Neural cell (in vitro differentiated cells): Measurements from ENCODE around the gene OSBPL9. TPM values are rescaled to one million over a fixed set of nuclear protein-coding genes. Genes with fewer than 3 reads are reported as not detected.

Source experiments
- H2AFZ ChIP-seq: fragments of 200-600, 300-800 bp; sonication (generic), shearing (Covaris generic); 2 replicates; pipeline ENCODE4 v1.6.0; 2014; ENCODE audit warnings: low read depth, mild to moderate bottlenecking, antibody characterized with exemption, low read length, moderate library complexity
- H3F3A ChIP-seq: fragments of 200-600 bp; shearing (Covaris generic); 2 replicates; pipeline ENCODE4 v1.6.1; 2016; ENCODE audit warnings: mild to moderate bottlenecking, moderate library complexity, mixed read lengths, antibody characterized with exemption, low read length; ENCODE audit not compliant: insufficient read depth, poor library complexity, severe bottlenecking
- H3K27ac ChIP-seq: fragments of 200-600, 300-800 bp; sonication (generic), shearing (Covaris generic); 2 replicates; pipeline ENCODE4 v1.5.1; 2014; ENCODE audit warnings: mild to moderate bottlenecking, low read length, moderate library complexity
- H3K27me3 ChIP-seq: fragments of 300-800, 200-600 bp; sonication (generic), shearing (Covaris generic); 2 replicates; pipeline ENCODE4 v1.6.0; 2014; ENCODE audit warnings: mild to moderate bottlenecking, low read depth, low read length, moderate library complexity; ENCODE audit not compliant: insufficient read depth
- H3K36me3 ChIP-seq: fragments of 300-800, 200-600 bp; sonication (generic), shearing (Covaris generic); 2 replicates; pipeline ENCODE4 v1.5.1; 2014; ENCODE audit warnings: mild to moderate bottlenecking, antibody characterized with exemption, low read length, moderate library complexity; ENCODE audit not compliant: insufficient read depth
- H3K4me2 ChIP-seq: fragments of 300-800, 200-600 bp; sonication (generic), shearing (Covaris generic); 2 replicates; pipeline ENCODE4 v1.6.0; 2014; ENCODE audit warnings: mild to moderate bottlenecking, low read length
- H3K4me3 ChIP-seq: fragments of 300-800, 200-600 bp; sonication (generic), shearing (Covaris generic); 2 replicates; pipeline ENCODE4 v1.5.1; 2014; ENCODE audit warnings: mild to moderate bottlenecking, low read length, moderate library complexity
- H3K79me2 ChIP-seq: fragments of 200-600 bp; shearing (Covaris generic); replicated peaks from 2 replicates; pipeline ENCODE4 v1.6.0; 2014; ENCODE audit warnings: mild to moderate bottlenecking, low read length, moderate library complexity; ENCODE audit not compliant: insufficient read depth
- H3K9ac ChIP-seq: fragments of 300-800, 200-600 bp; sonication (generic), shearing (Covaris generic); 2 replicates; pipeline ENCODE4 v1.6.1; 2016; ENCODE audit warnings: mild to moderate bottlenecking, low read length, mixed read lengths
- H3K9me2 ChIP-seq: fragments of 200-600 bp; shearing (Covaris generic); 2 replicates; pipeline ENCODE4 v1.6.1; 2016; ENCODE audit warnings: mild to moderate bottlenecking, low read length, mixed read lengths; ENCODE audit not compliant: insufficient read depth
- H3K9me3 ChIP-seq: fragments of 200-600, 300-800 bp; sonication (generic), shearing (Covaris generic); 2 replicates; pipeline ENCODE4 v1.6.1; 2016; ENCODE audit warnings: mild to moderate bottlenecking, mixed run types, low read length, moderate library complexity, mixed read lengths
- H4K20me1 ChIP-seq: fragments of 200-600 bp; shearing (Covaris generic); 2 replicates; pipeline ENCODE4 v1.6.1; 2016; ENCODE audit warnings: mild to moderate bottlenecking, mixed run types; ENCODE audit not compliant: insufficient read depth
- EP300 ChIP-seq: fragments of 450-650 bp; conservative IDR thresholded peaks from 2 replicates; pipeline ENCODE4 v1.6.1; 2014; ENCODE audit warnings: antibody characterized with exemption, mild to moderate bottlenecking, moderate library complexity; ENCODE audit not compliant: poor library complexity, severe bottlenecking
- EZH2 ChIP-seq: fragments of 200-600, 300-800 bp; shearing (Covaris generic), sonication (generic); IDR thresholded peaks from 2 replicates; pipeline ENCODE4 v1.6.1; 2014; ENCODE audit warnings: antibody characterized with exemption, low read length, borderline replicate concordance, mild to moderate bottlenecking; ENCODE audit not compliant: insufficient read depth, poor library complexity, severe bottlenecking
- MXI1 ChIP-seq: fragments of 450-650 bp; conservative IDR thresholded peaks from 2 replicates; pipeline ENCODE4 v1.6.1; 2014; ENCODE audit warnings: antibody characterized with exemption, mild to moderate bottlenecking; ENCODE audit not compliant: poor library complexity, severe bottlenecking
- POLR2AphosphoS5 ChIP-seq: IDR thresholded peaks from 2 replicates; pipeline ENCODE4 v1.6.1; 2012
- RAD21 ChIP-seq: fragments of 450-650 bp; conservative IDR thresholded peaks from 2 replicates; pipeline ENCODE4 v1.6.1; 2014; ENCODE audit warnings: antibody characterized with exemption, mild to moderate bottlenecking, moderate library complexity
- SMC3 ChIP-seq: fragments of 450-650 bp; conservative IDR thresholded peaks from 2 replicates; pipeline ENCODE4 v1.6.1; 2014; ENCODE audit warnings: antibody characterized with exemption, mild to moderate bottlenecking, moderate library complexity; ENCODE audit not compliant: poor library complexity
- TAF1 ChIP-seq: IDR thresholded peaks from 2 replicates; pipeline ENCODE4 v1.6.1; 2012; ENCODE audit warnings: low read depth
- polyA plus RNA-seq: library from polyadenylated mRNA; depleted of rRNA; stranded (reverse); fragments of >200 nt; gene quantifications from 2 replicates; pipeline ENCODE4 v1.2.3, GENCODE V29; 2014
- TF ChIP-seq, protein P1 (sequence below): IDR thresholded peaks from 2 replicates; pipeline ENCODE4 v1.6.1; 2012; ENCODE audit warnings: borderline replicate concordance
- TF ChIP-seq, protein P2 (sequence below): fragments of 450-650 bp; IDR thresholded peaks from 2 replicates; pipeline ENCODE4 v1.5.1; 2014; ENCODE audit warnings: antibody characterized with exemption, mild to moderate bottlenecking, moderate library complexity; ENCODE audit not compliant: poor library complexity, severe bottlenecking

Gene OSBPL9
- polyA plus RNA-seq, 1 donor from 2014 or later: 117 TPM

DNA sequence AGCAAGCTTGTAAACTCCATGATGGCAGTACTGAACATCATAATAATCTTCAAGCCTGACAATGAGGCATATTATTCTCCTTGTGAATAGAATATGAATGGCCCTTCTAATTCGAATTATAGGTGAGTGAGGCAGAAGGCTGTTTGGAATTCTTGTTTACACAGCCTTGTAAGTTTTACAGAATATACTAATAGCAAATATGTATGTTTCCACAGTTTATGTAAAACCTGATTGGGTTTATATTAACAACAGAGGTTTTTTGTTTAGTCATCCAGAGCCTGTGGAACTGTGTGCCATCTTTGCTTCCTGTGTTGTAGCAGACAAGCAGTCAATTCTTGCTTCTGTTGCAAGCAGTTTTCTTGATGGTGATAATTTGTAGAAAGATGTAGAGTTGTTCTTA, 8.0 kb downstream of the OSBPL9 start:
- Histone ChIP-seq H3K27ac (no peak overlapping the region), H3K79me2 (peaks cover 53% of the 10 kb centered on the region)

DNA sequence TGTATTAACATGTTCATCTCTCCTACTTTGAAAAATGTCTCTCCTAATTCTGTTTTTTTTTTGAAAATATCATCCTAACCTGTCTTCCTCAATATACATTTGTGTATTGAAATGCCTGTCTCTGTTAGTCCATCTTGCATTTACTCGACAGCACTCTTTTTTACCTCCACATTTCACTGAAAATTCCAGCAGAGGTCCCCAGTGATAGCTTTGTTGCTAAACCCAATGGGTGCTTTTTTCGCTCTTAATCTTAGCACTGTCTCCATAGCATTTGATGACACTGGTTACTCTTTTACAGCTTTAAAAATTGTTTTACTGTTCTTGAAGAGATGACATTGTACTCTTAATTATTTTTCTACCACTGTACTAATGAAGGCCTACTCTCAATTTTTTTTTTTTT, 10.8 kb downstream of the OSBPL9 start:
- Histone ChIP-seq H2AFZ (no peak overlapping the region), H3K9me2 (no peaks in the 10 kb centered on the region), H4K20me1 (no peaks in the 10 kb centered on the region), H3K4me2 (no peak overlapping the region), H3K79me2 (peaks cover 46% of the 10 kb centered on the region), H3K9me3 (no peaks in the 10 kb centered on the region), H3K27ac (no peak overlapping the region), H3F3A (no peaks in the 10 kb centered on the region), H3K9ac (no peak overlapping the region), H3K27me3 (no peaks in the 10 kb centered on the region), H3K4me3 (no peak overlapping the region), H3K36me3 (no peaks in the 10 kb centered on the region)
- TF ChIP-seq RAD21 (no peak), TAF1 (no peak), MXI1 (no peak)
- TF ChIP-seq, protein P1, sequence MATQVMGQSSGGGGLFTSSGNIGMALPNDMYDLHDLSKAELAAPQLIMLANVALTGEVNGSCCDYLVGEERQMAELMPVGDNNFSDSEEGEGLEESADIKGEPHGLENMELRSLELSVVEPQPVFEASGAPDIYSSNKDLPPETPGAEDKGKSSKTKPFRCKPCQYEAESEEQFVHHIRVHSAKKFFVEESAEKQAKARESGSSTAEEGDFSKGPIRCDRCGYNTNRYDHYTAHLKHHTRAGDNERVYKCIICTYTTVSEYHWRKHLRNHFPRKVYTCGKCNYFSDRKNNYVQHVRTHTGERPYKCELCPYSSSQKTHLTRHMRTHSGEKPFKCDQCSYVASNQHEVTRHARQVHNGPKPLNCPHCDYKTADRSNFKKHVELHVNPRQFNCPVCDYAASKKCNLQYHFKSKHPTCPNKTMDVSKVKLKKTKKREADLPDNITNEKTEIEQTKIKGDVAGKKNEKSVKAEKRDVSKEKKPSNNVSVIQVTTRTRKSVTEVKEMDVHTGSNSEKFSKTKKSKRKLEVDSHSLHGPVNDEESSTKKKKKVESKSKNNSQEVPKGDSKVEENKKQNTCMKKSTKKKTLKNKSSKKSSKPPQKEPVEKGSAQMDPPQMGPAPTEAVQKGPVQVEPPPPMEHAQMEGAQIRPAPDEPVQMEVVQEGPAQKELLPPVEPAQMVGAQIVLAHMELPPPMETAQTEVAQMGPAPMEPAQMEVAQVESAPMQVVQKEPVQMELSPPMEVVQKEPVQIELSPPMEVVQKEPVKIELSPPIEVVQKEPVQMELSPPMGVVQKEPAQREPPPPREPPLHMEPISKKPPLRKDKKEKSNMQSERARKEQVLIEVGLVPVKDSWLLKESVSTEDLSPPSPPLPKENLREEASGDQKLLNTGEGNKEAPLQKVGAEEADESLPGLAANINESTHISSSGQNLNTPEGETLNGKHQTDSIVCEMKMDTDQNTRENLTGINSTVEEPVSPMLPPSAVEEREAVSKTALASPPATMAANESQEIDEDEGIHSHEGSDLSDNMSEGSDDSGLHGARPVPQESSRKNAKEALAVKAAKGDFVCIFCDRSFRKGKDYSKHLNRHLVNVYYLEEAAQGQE: no peak
- TF ChIP-seq, protein P2, sequence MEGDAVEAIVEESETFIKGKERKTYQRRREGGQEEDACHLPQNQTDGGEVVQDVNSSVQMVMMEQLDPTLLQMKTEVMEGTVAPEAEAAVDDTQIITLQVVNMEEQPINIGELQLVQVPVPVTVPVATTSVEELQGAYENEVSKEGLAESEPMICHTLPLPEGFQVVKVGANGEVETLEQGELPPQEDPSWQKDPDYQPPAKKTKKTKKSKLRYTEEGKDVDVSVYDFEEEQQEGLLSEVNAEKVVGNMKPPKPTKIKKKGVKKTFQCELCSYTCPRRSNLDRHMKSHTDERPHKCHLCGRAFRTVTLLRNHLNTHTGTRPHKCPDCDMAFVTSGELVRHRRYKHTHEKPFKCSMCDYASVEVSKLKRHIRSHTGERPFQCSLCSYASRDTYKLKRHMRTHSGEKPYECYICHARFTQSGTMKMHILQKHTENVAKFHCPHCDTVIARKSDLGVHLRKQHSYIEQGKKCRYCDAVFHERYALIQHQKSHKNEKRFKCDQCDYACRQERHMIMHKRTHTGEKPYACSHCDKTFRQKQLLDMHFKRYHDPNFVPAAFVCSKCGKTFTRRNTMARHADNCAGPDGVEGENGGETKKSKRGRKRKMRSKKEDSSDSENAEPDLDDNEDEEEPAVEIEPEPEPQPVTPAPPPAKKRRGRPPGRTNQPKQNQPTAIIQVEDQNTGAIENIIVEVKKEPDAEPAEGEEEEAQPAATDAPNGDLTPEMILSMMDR: peak; percentile 26

More for the DNA sequence above, 8.0 kb downstream of the OSBPL9 start:
- H3K9me2 ChIP-seq: no peaks in the 10 kb centered on the region
- no peak overlapping the region for H3K4me3 ChIP-seq
- no peaks in the 10 kb centered on the region for H3K9me3 ChIP-seq
- no peak overlapping the region for H3K4me2 ChIP-seq
- no peaks in the 10 kb centered on the region for H3F3A ChIP-seq
- H2AFZ ChIP-seq: no peak overlapping the region
- no peak overlapping the region for H3K9ac ChIP-seq
- H3K36me3 ChIP-seq: no peaks in the 10 kb centered on the region
- no peak for TF ChIP-seq SMC3
- TF ChIP-seq RAD21: no peak
- no peak for TF ChIP-seq EP300
- no peak for TF ChIP-seq EZH2
- TF ChIP-seq POLR2AphosphoS5: no peak
- TF ChIP-seq, protein P1: no peak
- TF ChIP-seq, protein P2: no peak
- TF ChIP-seq MXI1: no peak
- no peak for TF ChIP-seq TAF1
- no peaks in the 10 kb centered on the region for H3K27me3 ChIP-seq
- H4K20me1 ChIP-seq: no peaks in the 10 kb centered on the region
